NCI-H82 (cell line): ENCODE data around the gene BCL2L2.

Experiments used
- DNase-seq: peaks from one replicate; lab custom pipeline; 2025; lab: John Stamatoyannopoulos, UW

Gene BCL2L2

GRCh38 chr14:23299986-23300686 lies 6.5 kb upstream of the BCL2L2 start:
- no peak for DNase-seq

- peak; percentile 96 for DNase-seq
Observed at GRCh38 chr14:23300687-23301223, 5.9 kb upstream of the BCL2L2 start.

- DNase-seq, result peak; percentile 100
Observed at GRCh38 chr14:23301288-23301968, 5.2 kb upstream of the BCL2L2 start.

GRCh38 chr14:23301969-23302289 lies 4.7 kb upstream of the BCL2L2 start:
- no peak for DNase-seq

- peak; percentile 100 for DNase-seq
Observed at GRCh38 chr14:23302290-23303225, 4.1 kb upstream of the BCL2L2 start, which contains the start of gene PPP1R3E. Gene PPP1R3E, minus strand, starts transcription at chr14:23302859. Its CDS starts 283 bp downstream, at chr14:23302576.

- DNase-seq, result no peak
Observed at GRCh38 chr14:23307146-23307530, 505 bp downstream of the BCL2L2 start.

- DNase-seq, result no peak
Observed at GRCh38 chr14:23307687-23308644, 1.3 kb downstream of the BCL2L2 start.

- no peak for DNase-seq
Observed at GRCh38 chr14:23308721-23309445, 2.2 kb downstream of the BCL2L2 start.

- no peak for DNase-seq
Observed at GRCh38 chr14:23310546-23310945, 3.9 kb downstream of the BCL2L2 start.

GRCh38 chr14:23316300-23316699 lies 9.7 kb downstream of the BCL2L2 start:
- DNase-seq, result no peak

- DNase-seq, result no peak
Observed at GRCh38 chr14:23319746-23320583, 13.3 kb downstream of the BCL2L2 start.

- DNase-seq, result peak; percentile 100
Observed at GRCh38 chr14:23320584-23321571, 14.2 kb downstream of the BCL2L2 start, which contains the start of gene PABPN1. Gene PABPN1, plus strand, starts transcription at chr14:23321457. Its CDS starts 13 bp downstream, at chr14:23321470.

- peak; percentile 90 for DNase-seq
Observed at GRCh38 chr14:23321572-23322547, 15.2 kb downstream of the BCL2L2 start.

GRCh38 chr14:23322568-23323517 lies 16.2 kb downstream of the BCL2L2 start:
- DNase-seq, result no peak

GRCh38 chr14:23323838-23324454 lies 17.3 kb downstream of the BCL2L2 start:
- no peak for DNase-seq
